Activated CD4-positive, alpha-beta T cell treated with anti-CD3 and anti-CD28 coated beads, Interleukin-2, amount 50 U/mL, for 4 hours (primary cell): ENCODE results near the gene AARSD1.
A peak's percentile ranks its signal among the peaks of the same experiment; 100 is the strongest.
"Not testable (repeated sequence)": the region's sequence is repeated elsewhere in the genome, so short reads cannot be mapped to it uniquely, and the experiment has no call there.

ENCODE experiments used
- DNase-seq, 2 experiments: peaks; one replicate each; pipeline ENCODE4 v3.0.0-alpha.2; 2020

Gene AARSD1

GRCh38 chr17:42980274-42980765 lies 16.1 kb upstream of the AARSD1 start, which contains the start of gene RUNDC1:
Gene RUNDC1, plus strand, starts transcription at chr17:42980565. Its CDS starts 12 bp downstream, at chr17:42980577.
- DNase-seq: peak; percentile 88 to 90

DNA sequence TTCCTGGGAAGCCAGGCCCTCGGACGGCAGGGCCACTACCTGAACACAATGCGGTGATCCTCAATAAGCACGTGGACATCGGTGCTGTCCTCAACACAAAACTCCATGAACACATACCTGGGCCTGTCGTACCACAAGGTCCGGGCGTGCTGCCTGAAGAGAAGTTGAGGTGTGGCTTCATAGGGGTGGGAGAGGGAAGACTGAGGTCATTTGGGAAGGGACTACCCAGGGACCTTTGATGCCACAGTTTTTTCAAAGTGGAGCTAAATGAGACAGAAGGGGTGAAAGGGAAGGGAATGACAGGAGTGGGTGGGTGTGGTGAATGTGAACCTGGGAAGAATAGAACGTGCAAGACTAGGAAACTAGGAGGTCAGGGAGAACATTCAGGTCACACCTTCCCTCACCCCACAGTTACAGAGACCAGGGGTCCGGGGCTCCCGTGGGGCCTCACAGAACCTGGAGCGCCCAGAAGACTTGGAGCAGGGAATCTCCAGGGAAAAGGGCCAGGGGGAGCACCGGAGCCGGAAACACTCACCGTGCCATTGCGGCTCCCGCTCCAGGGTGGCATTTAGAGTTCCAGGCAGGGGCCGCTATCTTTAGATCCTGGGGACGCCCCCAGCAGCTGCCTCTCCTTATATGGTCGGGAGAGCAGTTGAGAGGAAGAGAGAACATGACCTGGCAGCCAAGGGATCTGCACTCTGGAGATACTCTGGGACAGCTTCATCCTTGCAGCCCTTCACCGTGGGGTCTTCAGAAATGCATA lies 15.4 kb upstream of the AARSD1 start, which contains the start of gene PTGES3L:
Gene PTGES3L, minus strand, starts transcription at position 570 of the 763 bp plus-strand sequence. Its CDS starts 27 bp downstream, at position 543.
- DNase-seq: no peak

- DNase-seq: not testable (repeated sequence)
These were observed 11.4 kb upstream of the AARSD1 start for GRCh38 chr17:42975701-42976100.

GRCh38 chr17:42975265-42975664 lies 11.0 kb upstream of the AARSD1 start:
- DNase-seq: no peak

DNA sequence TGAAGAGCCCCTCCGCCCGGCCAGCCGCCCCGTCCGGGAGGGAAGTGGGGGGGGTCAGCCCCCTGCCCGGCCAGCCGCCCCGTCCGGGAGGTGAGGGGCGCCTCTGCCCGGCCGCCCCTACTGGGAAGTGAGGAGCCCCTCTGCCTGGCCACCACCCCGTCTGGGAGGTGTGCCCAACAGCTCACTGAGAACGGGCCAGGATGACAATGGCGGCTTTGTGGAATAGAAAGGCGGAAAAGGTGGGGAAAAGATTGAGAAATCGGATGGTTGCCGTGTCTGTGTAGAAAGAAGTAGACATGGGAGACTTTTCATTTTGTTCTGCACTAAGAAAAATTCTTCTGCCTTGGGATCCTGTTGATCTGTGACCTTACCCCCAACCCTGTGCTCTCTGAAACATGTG lies 9.1 kb upstream of the AARSD1 start:
- DNase-seq: not testable (repeated sequence)

GRCh38 chr17:42971589-42971988 lies 7.3 kb upstream of the AARSD1 start:
- DNase-seq: no peak

DNA sequence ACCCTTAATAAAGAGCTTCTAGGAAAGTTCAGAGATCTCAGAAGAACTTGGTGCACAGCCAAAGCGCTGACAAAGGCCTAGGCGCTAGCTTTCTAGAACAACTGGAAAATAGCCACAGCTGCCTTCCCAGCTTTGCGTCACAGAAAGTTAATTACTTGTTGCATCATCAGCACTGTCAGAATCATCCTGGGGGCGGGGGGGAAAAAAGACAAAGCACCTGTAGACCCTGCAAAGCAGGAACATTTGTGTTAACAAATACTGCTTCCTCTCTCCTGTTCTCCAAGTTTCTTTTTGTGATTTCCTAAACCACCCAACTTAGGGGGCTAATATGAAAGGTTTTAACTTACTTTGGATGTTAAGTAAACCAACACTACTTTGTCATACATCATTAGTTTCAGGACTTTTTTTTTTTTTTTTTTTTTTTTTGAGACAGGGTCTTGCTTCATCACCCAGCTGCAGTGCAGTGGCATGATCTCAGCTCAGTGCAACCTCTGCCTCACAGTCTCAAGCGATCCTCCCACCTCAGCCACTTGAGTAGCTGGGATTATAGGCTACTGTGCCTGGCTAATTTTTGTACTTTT lies 4.8 kb upstream of the AARSD1 start:
- no peak for DNase-seq

DNA sequence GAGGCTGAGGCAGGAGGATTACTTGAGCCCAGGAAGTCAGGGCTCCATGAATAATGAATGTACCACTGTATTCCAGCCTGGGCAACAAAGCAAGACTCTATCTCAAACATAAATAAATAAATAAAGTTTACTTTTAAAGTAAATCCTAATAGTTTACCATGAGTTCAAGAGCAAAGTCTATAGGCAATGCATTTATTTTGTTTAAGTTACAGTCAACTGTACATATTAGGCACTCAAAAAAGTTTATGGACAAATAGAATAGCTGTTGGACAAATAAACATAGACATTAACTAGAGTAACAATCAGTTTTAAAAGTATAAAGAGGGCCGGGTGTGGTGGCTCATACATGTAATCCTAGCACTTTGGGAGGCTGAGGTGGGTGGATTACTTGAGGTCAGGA lies 3.7 kb upstream of the AARSD1 start:
- DNase-seq: no peak

- DNase-seq: no peak
These were observed 10.6 kb downstream of the AARSD1 start for GRCh38 chr17:42953669-42954068.

GRCh38 chr17:42950044-42950783 lies 14.0 kb downstream of the AARSD1 start:
- DNase-seq: no peak

GRCh38 chr17:42946812-42947211 lies 17.4 kb downstream of the AARSD1 start:
- no peak for DNase-seq

GRCh38 chr17:42944211-42944610 lies 20.0 kb downstream of the AARSD1 start:
- DNase-seq: no peak

GRCh38 chr17:42937712-42938596 lies 26.3 kb downstream of the AARSD1 start:
- no peak for DNase-seq

DNA sequence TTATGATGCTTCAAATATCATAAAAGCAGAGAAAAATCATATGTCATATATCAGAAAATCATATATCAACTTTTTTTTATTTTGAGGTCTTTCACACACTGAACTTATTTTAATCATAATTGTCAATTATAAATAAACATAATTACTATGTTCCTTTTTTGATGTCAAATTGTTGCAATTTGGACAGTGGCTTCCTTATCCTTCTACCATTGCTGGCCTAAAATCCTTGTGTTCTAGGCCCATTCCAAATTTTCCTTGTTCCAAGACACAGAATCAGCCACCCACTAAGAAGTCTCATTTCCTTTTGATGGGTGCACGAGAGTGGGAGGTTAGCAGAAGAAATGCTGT lies 34.8 kb downstream of the AARSD1 start:
- no peak for DNase-seq

- DNase-seq: peak in 1 of 2 experiments; percentile 1
These were observed 35.3 kb downstream of the AARSD1 start for GRCh38 chr17:42928714-42929496.

DNA sequence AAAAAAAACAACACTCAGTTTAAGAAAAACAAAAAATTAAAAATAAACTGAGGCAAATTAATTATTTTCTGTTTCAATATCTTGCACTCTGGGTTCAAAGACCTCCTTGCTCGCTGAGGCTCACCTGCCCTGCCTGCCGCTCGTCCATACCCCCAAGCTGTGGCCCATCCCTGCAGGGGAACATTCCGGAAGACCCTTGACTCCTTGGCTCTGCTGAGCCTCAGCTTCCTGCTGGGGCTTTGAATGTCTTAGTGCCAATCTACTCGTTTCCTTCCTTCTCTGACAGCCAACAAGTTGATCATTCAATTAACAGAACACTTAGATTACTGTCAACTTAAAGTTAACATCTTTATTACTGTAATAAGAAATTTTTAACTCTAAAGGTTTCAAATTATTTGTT lies 39.4 kb downstream of the AARSD1 start:
- DNase-seq: no peak

DNA sequence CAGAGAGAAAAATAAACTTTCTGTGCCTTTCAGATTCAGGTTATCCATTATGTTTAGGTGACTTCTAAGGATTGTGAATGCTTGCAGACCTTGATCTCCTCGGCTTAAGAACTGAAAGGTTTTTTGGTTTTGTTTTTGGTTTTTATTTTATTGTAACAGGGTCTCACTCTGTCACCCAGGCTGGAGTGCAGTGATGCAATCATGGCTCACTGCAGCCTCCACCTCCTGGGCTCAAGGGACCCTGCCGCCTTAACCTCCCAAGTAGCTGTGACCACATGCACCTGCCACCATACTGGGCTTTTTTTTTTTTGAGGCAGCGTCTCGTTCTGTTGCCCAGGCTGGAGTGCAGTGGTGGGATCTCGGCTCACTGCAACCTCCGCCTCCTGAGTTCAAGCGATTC lies 40.8 kb downstream of the AARSD1 start:
- not testable (repeated sequence) for DNase-seq

GRCh38 chr17:42922294-42922693 lies 42.0 kb downstream of the AARSD1 start:
- no peak for DNase-seq

DNA sequence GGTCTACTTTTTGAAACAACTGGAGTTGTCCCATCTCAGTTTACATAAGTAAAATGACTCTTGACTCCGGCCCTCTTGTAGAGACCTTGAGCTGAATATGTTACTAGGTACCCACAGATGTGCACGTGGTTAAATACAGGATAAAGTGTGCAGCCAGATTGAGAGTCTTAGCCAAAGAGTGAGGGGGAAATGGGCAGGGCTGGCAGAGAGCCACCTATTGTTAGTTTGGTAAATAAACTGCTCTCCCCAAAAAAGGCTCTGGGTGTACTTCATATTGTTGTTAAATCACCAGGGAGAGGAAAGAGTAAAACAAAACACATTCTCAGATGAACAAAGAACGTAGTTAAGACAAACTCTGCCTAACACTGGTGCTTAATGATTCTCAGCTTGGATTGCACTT lies 43.3 kb downstream of the AARSD1 start:
- DNase-seq: no peak

DNA sequence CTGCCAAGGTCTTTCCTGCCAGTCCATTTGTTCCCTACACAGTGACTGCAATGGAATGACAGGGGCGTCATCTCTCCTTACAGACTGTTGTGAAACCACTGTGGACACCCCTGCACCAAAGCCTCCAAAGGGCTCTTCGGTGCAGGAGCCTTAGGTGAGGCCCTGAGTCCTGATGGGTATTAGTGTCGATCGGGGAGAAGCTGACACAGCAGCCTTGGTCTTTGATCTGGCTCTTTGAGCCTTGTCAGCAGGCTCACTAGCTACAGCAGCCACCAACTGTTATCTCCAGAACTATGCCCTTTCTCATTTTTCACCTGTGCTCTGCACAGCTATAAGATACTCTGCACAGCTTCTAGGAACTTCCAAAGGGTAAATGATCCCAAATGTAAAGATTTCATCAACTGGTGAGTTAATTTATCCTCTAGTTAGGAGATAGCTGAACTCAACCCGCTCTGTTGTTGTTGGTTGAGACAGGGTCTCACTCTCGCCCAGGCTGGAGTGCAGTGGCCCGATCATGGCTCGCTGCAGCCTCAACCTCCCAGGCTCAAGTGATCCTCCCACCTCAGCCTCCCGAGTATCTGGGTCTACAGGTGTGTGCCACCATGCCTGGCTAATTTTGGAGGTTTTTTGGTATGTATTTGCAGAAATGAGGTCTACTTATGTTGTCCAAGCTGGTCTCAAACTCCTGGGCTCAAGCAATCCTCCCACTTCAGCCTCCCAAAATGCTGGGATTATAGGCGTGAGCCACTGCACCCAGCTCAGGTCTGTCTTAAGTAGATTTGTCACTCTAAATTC lies 44.0 kb downstream of the AARSD1 start:
- no peak for DNase-seq
